ENCODE data around the gene C16orf90. TPM values are rescaled to one million over a fixed set of nuclear protein-coding genes. Genes with fewer than 3 reads are reported as not detected.

The C16orf90 gene
- total RNA-seq, 1 experiment from 2014 or later: not detected

DNA sequence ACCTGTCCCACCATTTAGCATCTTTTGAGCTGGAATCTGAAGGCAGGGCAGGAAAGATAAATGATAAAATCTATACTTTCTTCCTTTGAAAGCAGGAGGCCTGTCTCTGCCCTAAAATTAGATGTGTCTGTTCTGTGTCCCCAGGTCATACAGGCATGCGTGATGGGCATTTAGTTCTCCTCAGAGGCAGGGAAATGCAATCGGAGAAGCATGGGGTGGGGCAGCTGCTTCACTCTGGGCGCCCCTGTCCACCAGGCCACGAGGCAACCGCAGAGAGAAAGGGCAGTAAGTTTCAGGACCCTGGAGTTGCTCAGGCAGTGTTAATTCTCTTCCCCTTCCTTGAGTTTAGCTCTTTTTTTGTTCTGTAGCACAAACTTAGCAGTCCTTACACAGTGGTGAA, 30.7 kb upstream of the C16orf90 start:
- no peaks in the 10 kb centered on the region for H3K4me1 ChIP-seq (ENCODE audit: insufficient read depth, low read length, poor library complexity, severe bottlenecking)
- H3K9me3 ChIP-seq (ENCODE audit: low read depth, low read length, poor library complexity, severe bottlenecking): no peaks in the 10 kb centered on the region
- ChIA-PET POLR2A (ENCODE audit: low non-redundant PET) (interaction anchor here (0.5 kb wide), 1 partner anchor 32 kb away, joined by 5 read pairs; no protein-coding TSS in a partner anchor), CTCF (no interaction called here)
- H3K27me3 ChIP-seq (replicated peaks; ENCODE audit: insufficient read depth, low read depth, low read length, poor library complexity): no peaks in the 10 kb centered on the region
- no peak overlapping the region for H3K27ac ChIP-seq (ENCODE audit: low read depth, low read length, poor library complexity, severe bottlenecking)
- TF ChIP-seq, protein P1, sequence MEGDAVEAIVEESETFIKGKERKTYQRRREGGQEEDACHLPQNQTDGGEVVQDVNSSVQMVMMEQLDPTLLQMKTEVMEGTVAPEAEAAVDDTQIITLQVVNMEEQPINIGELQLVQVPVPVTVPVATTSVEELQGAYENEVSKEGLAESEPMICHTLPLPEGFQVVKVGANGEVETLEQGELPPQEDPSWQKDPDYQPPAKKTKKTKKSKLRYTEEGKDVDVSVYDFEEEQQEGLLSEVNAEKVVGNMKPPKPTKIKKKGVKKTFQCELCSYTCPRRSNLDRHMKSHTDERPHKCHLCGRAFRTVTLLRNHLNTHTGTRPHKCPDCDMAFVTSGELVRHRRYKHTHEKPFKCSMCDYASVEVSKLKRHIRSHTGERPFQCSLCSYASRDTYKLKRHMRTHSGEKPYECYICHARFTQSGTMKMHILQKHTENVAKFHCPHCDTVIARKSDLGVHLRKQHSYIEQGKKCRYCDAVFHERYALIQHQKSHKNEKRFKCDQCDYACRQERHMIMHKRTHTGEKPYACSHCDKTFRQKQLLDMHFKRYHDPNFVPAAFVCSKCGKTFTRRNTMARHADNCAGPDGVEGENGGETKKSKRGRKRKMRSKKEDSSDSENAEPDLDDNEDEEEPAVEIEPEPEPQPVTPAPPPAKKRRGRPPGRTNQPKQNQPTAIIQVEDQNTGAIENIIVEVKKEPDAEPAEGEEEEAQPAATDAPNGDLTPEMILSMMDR (conservative IDR thresholded peaks at IDR 0.05; ENCODE audit: low read depth, low read length): no peak
- no peak for TF ChIP-seq EZH2 (IDR thresholded peaks at IDR 0.05; ENCODE audit: borderline replicate concordance, low read depth, low read length, poor library complexity, severe bottlenecking)
- no peak for DNase-seq (ENCODE audit: low spot score)
- intact Hi-C loops (cut with micrococcal nuclease; ENCODE audit: unreplicated experiment): no loop called here
- H3K36me3 ChIP-seq (ENCODE audit: insufficient read depth, low read length, poor library complexity, severe bottlenecking): peaks cover 34% of the 10 kb centered on the region
- no peak overlapping the region for H3K4me3 ChIP-seq (ENCODE audit: low read depth, low read length, poor library complexity, severe bottlenecking)
- no TSS peak for BruUV-seq (replicated peaks)

DNA sequence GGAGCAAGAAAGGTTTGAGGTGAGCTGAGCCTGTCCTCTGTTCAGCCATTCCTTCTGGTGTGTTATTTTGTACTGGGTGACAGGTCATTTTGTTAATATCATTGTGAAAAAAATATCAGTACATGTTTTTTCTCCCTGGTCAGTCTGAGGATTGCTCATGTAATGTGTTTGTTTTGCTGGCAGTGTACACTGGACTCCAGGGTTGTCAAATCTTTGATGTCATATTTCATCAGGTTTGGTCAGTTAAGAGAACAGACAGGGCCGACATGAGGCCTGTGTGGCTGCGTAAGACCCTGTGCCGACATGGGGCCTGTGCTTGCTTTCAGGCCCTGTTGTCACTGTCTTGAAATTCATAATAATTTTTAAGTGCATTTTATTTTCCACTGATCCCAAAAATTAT, 28.0 kb upstream of the C16orf90 start:
- Histone ChIP-seq H3K27me3 (replicated peaks; ENCODE audit: insufficient read depth, low read depth, low read length, poor library complexity) (no peaks in the 10 kb centered on the region), H3K36me3 (ENCODE audit: insufficient read depth, low read length, poor library complexity, severe bottlenecking) (peaks cover 30% of the 10 kb centered on the region), H3K27ac (ENCODE audit: low read depth, low read length, poor library complexity, severe bottlenecking) (no peak overlapping the region), H3K9me3 (ENCODE audit: low read depth, low read length, poor library complexity, severe bottlenecking) (no peaks in the 10 kb centered on the region), H3K4me3 (ENCODE audit: low read depth, low read length, poor library complexity, severe bottlenecking) (no peak overlapping the region), H3K4me1 (ENCODE audit: insufficient read depth, low read length, poor library complexity, severe bottlenecking) (no peaks in the 10 kb centered on the region)
- DNase-seq (ENCODE audit: low spot score): no peak
- intact Hi-C loops (cut with micrococcal nuclease; ENCODE audit: unreplicated experiment): no loop called here
- BruUV-seq (replicated peaks): no TSS peak
- TF ChIP-seq, protein P1 (conservative IDR thresholded peaks at IDR 0.05; ENCODE audit: low read depth, low read length): no peak
- TF ChIP-seq EZH2 (IDR thresholded peaks at IDR 0.05; ENCODE audit: borderline replicate concordance, low read depth, low read length, poor library complexity, severe bottlenecking): no peak
- CTCF ChIA-PET: no interaction called here
- POLR2A ChIA-PET (ENCODE audit: low non-redundant PET): no interaction called here

DNA sequence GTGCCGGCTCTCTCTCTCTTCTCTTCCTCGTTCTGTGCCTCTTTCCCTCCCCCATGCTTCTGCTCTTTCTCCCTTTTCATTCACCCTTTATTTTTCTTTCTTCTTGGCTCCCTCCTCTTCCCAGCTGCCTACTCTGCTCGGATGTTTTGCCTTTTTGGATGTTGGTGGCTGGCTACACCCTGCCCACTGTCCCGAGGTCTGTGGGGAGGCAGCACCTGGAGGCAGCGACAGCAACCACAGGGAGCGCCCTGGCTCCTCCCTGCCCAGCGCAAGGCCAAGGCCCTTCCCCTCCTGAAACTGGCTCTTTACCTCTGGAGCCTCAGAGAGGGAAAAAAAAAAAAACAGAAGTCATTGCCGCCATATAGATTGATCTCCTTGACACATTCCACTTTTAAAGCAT, 25.6 kb upstream of the C16orf90 start:
- Histone ChIP-seq H3K9me3 (ENCODE audit: low read depth, low read length, poor library complexity, severe bottlenecking) (no peaks in the 10 kb centered on the region), H3K27ac (ENCODE audit: low read depth, low read length, poor library complexity, severe bottlenecking) (no peak overlapping the region), H3K27me3 (replicated peaks; ENCODE audit: insufficient read depth, low read depth, low read length, poor library complexity) (no peaks in the 10 kb centered on the region), H3K4me1 (ENCODE audit: insufficient read depth, low read length, poor library complexity, severe bottlenecking) (no peaks in the 10 kb centered on the region), H3K4me3 (ENCODE audit: low read depth, low read length, poor library complexity, severe bottlenecking) (no peak overlapping the region), H3K36me3 (ENCODE audit: insufficient read depth, low read length, poor library complexity, severe bottlenecking) (peaks cover 45% of the 10 kb centered on the region)
- POLR2A ChIA-PET (ENCODE audit: low non-redundant PET): no interaction called here
- BruUV-seq (replicated peaks): no TSS peak
- TF ChIP-seq, protein P1 (conservative IDR thresholded peaks at IDR 0.05; ENCODE audit: low read depth, low read length): no peak
- no peak for TF ChIP-seq EZH2 (IDR thresholded peaks at IDR 0.05; ENCODE audit: borderline replicate concordance, low read depth, low read length, poor library complexity, severe bottlenecking)
- CTCF ChIA-PET: no interaction called here
- intact Hi-C loops (cut with micrococcal nuclease; ENCODE audit: unreplicated experiment): no loop called here
- DNase-seq (ENCODE audit: low spot score): no peak
